Loucy (cell line): ENCODE results near the gene TMEM81.

Experiments
- H2AFZ ChIP-seq: fragments of 200-600 bp; sonication (generic); 2 replicates; pipeline ENCODE4 v1.6.0; 2016; ENCODE audit warnings: antibody characterized with exemption, mild to moderate bottlenecking, low read length, moderate library complexity
- H3F3A ChIP-seq: fragments of 200-600 bp; 2 replicates; pipeline ENCODE4 v1.6.0; 2016; ENCODE audit warnings: antibody characterized with exemption, low read depth, mild to moderate bottlenecking
- H3K27me3 ChIP-seq: fragments of 200-600 bp; sonication (generic); 2 replicates; pipeline ENCODE4 v1.6.1; 2014; ENCODE audit warnings: low read length, mild to moderate bottlenecking; ENCODE audit not compliant: insufficient read depth, poor library complexity, severe bottlenecking
- H3K36me3 ChIP-seq: fragments of 200-600 bp; sonication (generic); 2 replicates; pipeline ENCODE4 v1.6.1; 2016; ENCODE audit warnings: low read length; ENCODE audit not compliant: insufficient read depth
- H3K4me1 ChIP-seq: fragments of 200-600 bp; sonication (generic); 2 replicates; pipeline ENCODE4 v1.5.1; 2014; ENCODE audit warnings: low read length, mild to moderate bottlenecking; ENCODE audit not compliant: insufficient read depth, poor library complexity, severe bottlenecking
- H3K4me2 ChIP-seq: fragments of 200-600 bp; sonication (generic); 2 replicates; pipeline ENCODE4 v1.6.0; 2014; ENCODE audit warnings: antibody characterized with exemption, low read length, low read depth, mild to moderate bottlenecking; ENCODE audit not compliant: poor library complexity, severe bottlenecking
- H3K4me3 ChIP-seq: fragments of 200-600 bp; sonication (generic); 2 replicates; pipeline ENCODE4 v1.5.1; 2014; ENCODE audit warnings: low read length, mild to moderate bottlenecking, mixed read lengths; ENCODE audit not compliant: poor library complexity, severe bottlenecking
- H3K79me2 ChIP-seq: fragments of 200-600 bp; sonication (generic); 2 replicates; pipeline ENCODE4 v1.6.1; 2014; ENCODE audit warnings: low read length; ENCODE audit not compliant: insufficient read depth
- H3K9ac ChIP-seq: fragments of 200-600 bp; sonication (generic); 2 replicates; pipeline ENCODE4 v1.6.0; 2014; ENCODE audit warnings: mild to moderate bottlenecking, low read depth, low read length, moderate library complexity; ENCODE audit not compliant: poor library complexity, severe bottlenecking
- H3K9me2 ChIP-seq: fragments of 200-600 bp; sonication (generic); replicated peaks from 2 replicates; pipeline ENCODE4 v1.6.1; 2016; ENCODE audit warnings: low read depth, low read length, mixed read lengths
- H3K9me3 ChIP-seq: fragments of 200-600 bp; sonication (generic); 2 replicates; pipeline ENCODE4 v1.6.1; 2014; ENCODE audit warnings: mild to moderate bottlenecking, antibody characterized with exemption, low read length, low read depth; ENCODE audit not compliant: insufficient read depth
- H4K20me1 ChIP-seq: fragments of 200-600 bp; sonication (generic); 2 replicates; pipeline ENCODE4 v1.6.0; 2014; ENCODE audit warnings: antibody characterized with exemption, low read length, mild to moderate bottlenecking; ENCODE audit not compliant: insufficient read depth, poor library complexity, severe bottlenecking
- EZH2phosphoT487 ChIP-seq: fragments of 200-600 bp; IDR thresholded peaks from 2 replicates; pipeline ENCODE4 v1.6.1; 2018; ENCODE audit warnings: antibody characterized with exemption, mild to moderate bottlenecking, moderate library complexity, borderline replicate concordance
- TF ChIP-seq, protein P1 (sequence below): fragments of 200-600 bp; sonication (generic); conservative IDR thresholded peaks from 2 replicates; pipeline ENCODE4 v1.5.1; 2014; ENCODE audit warnings: mild to moderate bottlenecking, antibody characterized with exemption, low read length

TMEM81 gene

GRCh38 chr1:205084360-205084759, at the start of gene TMEM81:
Gene TMEM81, minus strand, starts transcription at chr1:205084460. Its CDS starts 140 bp downstream, at chr1:205084320.
- Histone ChIP-seq H3K9ac (no peak within 1 kb of the TSS), H3K27me3 (no peaks in the 10 kb centered on the region), H3K36me3 (peaks cover 54% of the 10 kb centered on the region; the same call in 1 of the 2 replicates), H3K4me1 (no peaks in the 10 kb centered on the region), H3K79me2 (no peaks in the 10 kb centered on the region), H4K20me1 (no peaks in the 10 kb centered on the region), H3K4me2 (no peak within 1 kb of the TSS), H3K9me2 (no peaks in the 10 kb centered on the region), H3K9me3 (no peaks in the 10 kb centered on the region), H3K4me3 (no peak within 1 kb of the TSS), H2AFZ (no peak within 1 kb of the TSS), H3F3A (no peaks in the 10 kb centered on the region)
- TF ChIP-seq EZH2phosphoT487 = no peak
- TF ChIP-seq, protein P1, sequence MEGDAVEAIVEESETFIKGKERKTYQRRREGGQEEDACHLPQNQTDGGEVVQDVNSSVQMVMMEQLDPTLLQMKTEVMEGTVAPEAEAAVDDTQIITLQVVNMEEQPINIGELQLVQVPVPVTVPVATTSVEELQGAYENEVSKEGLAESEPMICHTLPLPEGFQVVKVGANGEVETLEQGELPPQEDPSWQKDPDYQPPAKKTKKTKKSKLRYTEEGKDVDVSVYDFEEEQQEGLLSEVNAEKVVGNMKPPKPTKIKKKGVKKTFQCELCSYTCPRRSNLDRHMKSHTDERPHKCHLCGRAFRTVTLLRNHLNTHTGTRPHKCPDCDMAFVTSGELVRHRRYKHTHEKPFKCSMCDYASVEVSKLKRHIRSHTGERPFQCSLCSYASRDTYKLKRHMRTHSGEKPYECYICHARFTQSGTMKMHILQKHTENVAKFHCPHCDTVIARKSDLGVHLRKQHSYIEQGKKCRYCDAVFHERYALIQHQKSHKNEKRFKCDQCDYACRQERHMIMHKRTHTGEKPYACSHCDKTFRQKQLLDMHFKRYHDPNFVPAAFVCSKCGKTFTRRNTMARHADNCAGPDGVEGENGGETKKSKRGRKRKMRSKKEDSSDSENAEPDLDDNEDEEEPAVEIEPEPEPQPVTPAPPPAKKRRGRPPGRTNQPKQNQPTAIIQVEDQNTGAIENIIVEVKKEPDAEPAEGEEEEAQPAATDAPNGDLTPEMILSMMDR = no peak

GRCh38 chr1:205133287-205133686, 49.0 kb upstream of the TMEM81 start:
- H3K9ac ChIP-seq = no peak overlapping the region
- no peaks in the 10 kb centered on the region for H3K36me3 ChIP-seq
- no peak overlapping the region for H3K4me2 ChIP-seq
- H2AFZ ChIP-seq = no peak overlapping the region
- no peaks in the 10 kb centered on the region for H3F3A ChIP-seq
- H3K4me3 ChIP-seq = no peak overlapping the region
- H3K27me3 ChIP-seq = no peaks in the 10 kb centered on the region
- TF ChIP-seq, protein P1 = no peak
- no peak for TF ChIP-seq EZH2phosphoT487
- no peaks in the 10 kb centered on the region for H3K79me2 ChIP-seq
- no peaks in the 10 kb centered on the region for H3K9me3 ChIP-seq
- no peaks in the 10 kb centered on the region for H3K4me1 ChIP-seq
- H3K9me2 ChIP-seq = no peaks in the 10 kb centered on the region
- H4K20me1 ChIP-seq = no peaks in the 10 kb centered on the region

DNA sequence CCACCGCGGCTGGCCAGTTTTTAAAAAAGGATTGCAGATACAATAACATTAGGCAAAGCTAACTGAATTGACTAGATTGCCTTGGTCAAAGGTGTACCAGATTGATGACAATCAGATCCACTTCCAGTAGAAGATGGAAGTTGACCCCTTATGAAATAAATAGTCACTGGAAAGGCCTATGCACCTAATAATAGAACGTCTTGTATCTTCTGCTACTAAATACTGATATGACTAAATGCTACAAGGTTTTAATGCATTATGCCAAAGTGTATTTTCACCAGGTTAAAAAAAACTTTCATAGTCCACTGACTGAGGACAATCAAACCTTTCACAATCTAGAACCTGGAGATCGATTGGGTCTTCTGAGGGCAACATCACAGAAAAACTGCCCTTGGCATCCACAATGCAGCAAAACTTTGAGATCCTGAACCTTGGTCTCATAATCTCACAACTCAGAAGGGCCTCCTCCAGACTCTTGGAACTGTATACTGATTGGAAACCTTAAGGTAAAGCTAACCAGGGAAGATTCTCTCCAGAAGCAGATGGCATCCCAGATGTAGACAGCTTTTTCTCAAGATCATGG, 45.3 kb upstream of the TMEM81 start:
- Histone ChIP-seq H3K4me2 (no peak overlapping the region), H3K4me3 (no peak overlapping the region), H3K9me2 (no peaks in the 10 kb centered on the region), H3K79me2 (no peaks in the 10 kb centered on the region), H3K9ac (no peak overlapping the region), H3F3A (no peaks in the 10 kb centered on the region), H2AFZ (no peak overlapping the region), H4K20me1 (no peaks in the 10 kb centered on the region), H3K27me3 (no peaks in the 10 kb centered on the region), H3K9me3 (no peaks in the 10 kb centered on the region), H3K4me1 (no peaks in the 10 kb centered on the region), H3K36me3 (no peaks in the 10 kb centered on the region)
- TF ChIP-seq EZH2phosphoT487 = no peak
- TF ChIP-seq, protein P1 = no peak
